ENCODE measurements around the gene MYO5B. TPM values are rescaled to one million over a fixed set of nuclear protein-coding genes. Genes with fewer than 3 reads are reported as not detected.
A peak's percentile ranks its signal among the peaks of the same experiment; 100 is the strongest.

Gene MYO5B
- total RNA-seq, 1 donor from 2014 or later: 39.1 TPM

DNA sequence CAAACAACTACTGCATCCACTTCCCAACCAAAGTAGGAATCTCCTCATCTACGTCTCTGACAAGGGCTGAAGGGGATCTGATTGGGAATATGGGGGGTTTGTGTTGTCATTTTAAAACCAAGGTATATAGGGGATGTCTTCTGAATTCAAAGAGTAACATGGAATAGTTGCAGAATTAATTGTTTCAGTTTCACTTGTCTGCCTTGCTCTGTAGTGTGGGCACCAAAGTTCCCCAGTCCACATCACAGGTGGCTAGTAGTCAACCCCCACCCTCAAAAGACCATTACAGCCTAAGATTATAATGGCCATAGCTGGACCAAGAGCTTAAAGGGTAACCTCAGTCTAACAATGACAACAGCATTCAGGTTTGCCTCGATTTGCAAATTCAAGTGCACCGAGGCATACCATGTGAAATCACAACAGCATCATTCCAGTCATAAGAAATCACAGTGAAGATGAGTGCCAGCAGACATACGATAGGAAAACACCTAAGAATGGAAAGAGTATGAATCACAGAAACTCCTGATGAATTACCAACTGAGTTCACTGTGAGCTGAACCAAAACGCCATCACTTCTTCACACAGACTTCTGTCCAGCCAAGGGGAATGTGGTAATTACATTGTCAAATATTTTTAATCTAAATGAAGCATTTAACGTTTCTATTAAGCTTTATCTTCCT, 52.4 kb downstream of the MYO5B start:
- H3K36me3 Mint-ChIP-seq (ENCODE audit: insufficient read depth): no peaks in the 10 kb centered on the region
- H3K27me3 Mint-ChIP-seq: no peaks in the 10 kb centered on the region

GRCh38 chr18:50138181-50139064, 56.5 kb downstream of the MYO5B start:
- no peaks in the 10 kb centered on the region for H3K27me3 Mint-ChIP-seq
- no peak overlapping the region for H3K4me3 Mint-ChIP-seq (ENCODE audit: low read depth)
- no peak for DNase-seq (ENCODE audit: low spot score, unreplicated experiment)
- H3K4me1 Mint-ChIP-seq (ENCODE audit: low read depth): peaks cover 23% of the 10 kb centered on the region
- no peak overlapping the region for H3K27ac Mint-ChIP-seq
- no peaks in the 10 kb centered on the region for H3K36me3 Mint-ChIP-seq (ENCODE audit: insufficient read depth)
- TF ChIP-seq, protein P1, sequence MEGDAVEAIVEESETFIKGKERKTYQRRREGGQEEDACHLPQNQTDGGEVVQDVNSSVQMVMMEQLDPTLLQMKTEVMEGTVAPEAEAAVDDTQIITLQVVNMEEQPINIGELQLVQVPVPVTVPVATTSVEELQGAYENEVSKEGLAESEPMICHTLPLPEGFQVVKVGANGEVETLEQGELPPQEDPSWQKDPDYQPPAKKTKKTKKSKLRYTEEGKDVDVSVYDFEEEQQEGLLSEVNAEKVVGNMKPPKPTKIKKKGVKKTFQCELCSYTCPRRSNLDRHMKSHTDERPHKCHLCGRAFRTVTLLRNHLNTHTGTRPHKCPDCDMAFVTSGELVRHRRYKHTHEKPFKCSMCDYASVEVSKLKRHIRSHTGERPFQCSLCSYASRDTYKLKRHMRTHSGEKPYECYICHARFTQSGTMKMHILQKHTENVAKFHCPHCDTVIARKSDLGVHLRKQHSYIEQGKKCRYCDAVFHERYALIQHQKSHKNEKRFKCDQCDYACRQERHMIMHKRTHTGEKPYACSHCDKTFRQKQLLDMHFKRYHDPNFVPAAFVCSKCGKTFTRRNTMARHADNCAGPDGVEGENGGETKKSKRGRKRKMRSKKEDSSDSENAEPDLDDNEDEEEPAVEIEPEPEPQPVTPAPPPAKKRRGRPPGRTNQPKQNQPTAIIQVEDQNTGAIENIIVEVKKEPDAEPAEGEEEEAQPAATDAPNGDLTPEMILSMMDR (IDR thresholded peaks at IDR 0.05; ENCODE audit: unreplicated experiment): no peak
- peaks cover 4% of the 10 kb centered on the region for H3K9me3 Mint-ChIP-seq (ENCODE audit: low read depth)

More for the DNA sequence above, 52.4 kb downstream of the MYO5B start:
- peaks cover 1% of the 10 kb centered on the region for H3K9me3 Mint-ChIP-seq (ENCODE audit: low read depth)
- H3K27ac Mint-ChIP-seq: no peak overlapping the region
- DNase-seq (ENCODE audit: low spot score, unreplicated experiment): no peak
- H3K4me1 Mint-ChIP-seq (ENCODE audit: low read depth): peaks cover 22% of the 10 kb centered on the region
- TF ChIP-seq, protein P1 (IDR thresholded peaks at IDR 0.05; ENCODE audit: unreplicated experiment): no peak
- H3K4me3 Mint-ChIP-seq (ENCODE audit: low read depth): no peak overlapping the region

GRCh38 chr18:50135903-50136302, 59.0 kb downstream of the MYO5B start:
- Mint-ChIP-seq H3K9me3 (ENCODE audit: low read depth) (peaks cover 4% of the 10 kb centered on the region), H3K27me3 (no peaks in the 10 kb centered on the region), H3K36me3 (ENCODE audit: insufficient read depth) (no peaks in the 10 kb centered on the region), H3K4me3 (ENCODE audit: low read depth) (no peak overlapping the region), H3K27ac (no peak overlapping the region), H3K4me1 (ENCODE audit: low read depth) (peaks cover 31% of the 10 kb centered on the region)
- TF ChIP-seq, protein P1 (IDR thresholded peaks at IDR 0.05; ENCODE audit: unreplicated experiment): no peak
- DNase-seq (ENCODE audit: low spot score, unreplicated experiment): no peak

DNA sequence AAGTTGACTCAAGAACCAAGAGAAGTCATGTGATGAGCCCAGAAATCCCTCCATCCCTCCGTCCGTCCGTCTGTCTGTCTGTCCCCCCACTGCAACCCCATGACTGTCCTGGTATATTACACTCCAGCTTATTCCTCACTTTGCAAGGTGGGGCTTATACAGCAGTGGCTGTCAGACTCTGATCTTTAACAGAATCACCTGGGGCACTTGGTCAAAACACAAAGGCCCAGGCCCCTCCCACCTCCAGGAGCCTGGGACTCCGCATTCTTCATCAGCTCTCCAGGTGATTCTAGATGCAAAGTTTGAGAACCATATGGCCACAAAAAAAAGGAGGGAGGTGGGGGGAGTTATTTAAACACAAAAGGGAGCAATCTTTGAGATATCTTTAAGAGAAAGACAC, 61.4 kb downstream of the MYO5B start:
- H3K27me3 Mint-ChIP-seq: no peaks in the 10 kb centered on the region
- peaks cover 4% of the 10 kb centered on the region for H3K9me3 Mint-ChIP-seq (ENCODE audit: low read depth)
- TF ChIP-seq, protein P1 (IDR thresholded peaks at IDR 0.05; ENCODE audit: unreplicated experiment): no peak
- H3K4me3 Mint-ChIP-seq (ENCODE audit: low read depth): no peak overlapping the region
- H3K27ac Mint-ChIP-seq: peak overlapping the region; percentile 35
- no peaks in the 10 kb centered on the region for H3K36me3 Mint-ChIP-seq (ENCODE audit: insufficient read depth)
- H3K4me1 Mint-ChIP-seq (ENCODE audit: low read depth): peaks cover 36% of the 10 kb centered on the region
- no peak for DNase-seq (ENCODE audit: low spot score, unreplicated experiment)

GRCh38 chr18:50131591-50131990, 63.4 kb downstream of the MYO5B start:
- TF ChIP-seq, protein P1 (IDR thresholded peaks at IDR 0.05; ENCODE audit: unreplicated experiment): no peak
- DNase-seq (ENCODE audit: low spot score, unreplicated experiment): no peak
- H3K4me3 Mint-ChIP-seq (ENCODE audit: low read depth): no peak overlapping the region
- no peaks in the 10 kb centered on the region for H3K36me3 Mint-ChIP-seq (ENCODE audit: insufficient read depth)
- peaks cover 46% of the 10 kb centered on the region for H3K4me1 Mint-ChIP-seq (ENCODE audit: low read depth)
- no peaks in the 10 kb centered on the region for H3K9me3 Mint-ChIP-seq (ENCODE audit: low read depth)
- no peaks in the 10 kb centered on the region for H3K27me3 Mint-ChIP-seq
- H3K27ac Mint-ChIP-seq: peak overlapping the region; percentile 31

Data from progenitor cell of endocrine pancreas (in vitro differentiated cells).